ENCODE data around the gene TRIM8. TPM values are rescaled to one million over a fixed set of nuclear protein-coding genes. Genes with fewer than 3 reads are reported as not detected.

The TRIM8 gene
- total RNA-seq, 2 donors from 2014 or later = 121 to 156 TPM

DNA sequence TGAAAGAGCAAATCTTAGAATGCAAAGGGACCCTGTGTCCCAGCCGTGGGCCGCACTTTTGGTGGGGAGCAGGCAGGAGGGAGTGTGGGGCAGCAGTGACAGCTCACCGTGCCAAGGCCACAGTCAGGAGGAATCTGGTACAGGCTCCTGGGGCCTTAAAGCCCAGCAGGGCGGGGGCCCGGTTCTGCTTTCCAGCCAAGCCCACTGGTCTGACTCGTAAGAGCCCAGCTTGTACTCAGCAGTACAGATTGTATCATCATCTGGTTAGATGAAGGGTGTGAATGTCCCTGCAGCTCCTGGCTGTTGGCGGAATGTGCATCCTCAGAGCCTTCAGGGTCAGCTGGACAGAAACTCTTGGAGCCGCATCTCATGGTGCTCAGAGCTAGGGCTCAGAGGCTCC lies 30.5 kb upstream of the TRIM8 start:
- Histone ChIP-seq H3K9me3 (no peaks in the 10 kb centered on the region), H3K27ac (no peak overlapping the region), H3K27me3 (no peaks in the 10 kb centered on the region), H3K36me3 (replicated peaks in 1 of 2; ENCODE audit: insufficient read depth in 1 of 2, low read depth in 2 of 2) (peaks cover 0 to 3% of the 10 kb centered on the region in 2 donors), H3K4me3 (no peak overlapping the region), H3K4me1 (peaks cover 8% of the 10 kb centered on the region)
- TF ChIP-seq, protein P1, sequence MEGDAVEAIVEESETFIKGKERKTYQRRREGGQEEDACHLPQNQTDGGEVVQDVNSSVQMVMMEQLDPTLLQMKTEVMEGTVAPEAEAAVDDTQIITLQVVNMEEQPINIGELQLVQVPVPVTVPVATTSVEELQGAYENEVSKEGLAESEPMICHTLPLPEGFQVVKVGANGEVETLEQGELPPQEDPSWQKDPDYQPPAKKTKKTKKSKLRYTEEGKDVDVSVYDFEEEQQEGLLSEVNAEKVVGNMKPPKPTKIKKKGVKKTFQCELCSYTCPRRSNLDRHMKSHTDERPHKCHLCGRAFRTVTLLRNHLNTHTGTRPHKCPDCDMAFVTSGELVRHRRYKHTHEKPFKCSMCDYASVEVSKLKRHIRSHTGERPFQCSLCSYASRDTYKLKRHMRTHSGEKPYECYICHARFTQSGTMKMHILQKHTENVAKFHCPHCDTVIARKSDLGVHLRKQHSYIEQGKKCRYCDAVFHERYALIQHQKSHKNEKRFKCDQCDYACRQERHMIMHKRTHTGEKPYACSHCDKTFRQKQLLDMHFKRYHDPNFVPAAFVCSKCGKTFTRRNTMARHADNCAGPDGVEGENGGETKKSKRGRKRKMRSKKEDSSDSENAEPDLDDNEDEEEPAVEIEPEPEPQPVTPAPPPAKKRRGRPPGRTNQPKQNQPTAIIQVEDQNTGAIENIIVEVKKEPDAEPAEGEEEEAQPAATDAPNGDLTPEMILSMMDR (IDR thresholded peaks at IDR 0.05) = no peak
- WGBS, 2 donors = 78 to 88% methylated on average over 8 of the region's 8 CpGs
- no peak for ATAC-seq
- DNase-seq = no peak
- intact Hi-C loops (cut with DNase I) = no loop called here

DNA sequence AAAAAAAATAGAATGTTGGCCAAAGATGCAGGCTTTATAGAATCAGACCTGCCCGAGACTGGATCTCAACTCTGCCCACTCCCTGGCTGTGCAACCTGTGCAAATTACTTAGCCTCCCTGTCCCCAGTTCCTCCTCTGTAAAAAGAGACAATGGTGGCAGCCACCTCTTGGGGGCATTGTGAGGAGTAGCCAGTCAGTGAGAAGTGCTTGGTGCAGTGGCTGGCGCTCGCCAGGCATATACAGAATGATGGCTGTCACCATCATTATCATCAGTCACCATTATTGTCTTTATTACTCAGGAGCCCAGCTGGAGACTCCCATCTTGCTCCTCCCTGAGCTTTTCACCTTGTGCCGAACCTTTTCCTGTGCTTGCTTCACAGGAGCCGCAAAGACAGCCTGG lies 29.4 kb upstream of the TRIM8 start:
- Histone ChIP-seq H3K36me3 (replicated peaks in 1 of 2; ENCODE audit: insufficient read depth in 1 of 2, low read depth in 2 of 2) (peaks cover 0 to 3% of the 10 kb centered on the region in 2 donors), H3K4me1 (peaks cover 12% of the 10 kb centered on the region), H3K27ac (no peak overlapping the region), H3K27me3 (no peaks in the 10 kb centered on the region), H3K9me3 (no peaks in the 10 kb centered on the region), H3K4me3 (no peak overlapping the region)
- ATAC-seq (no peak), DNase-seq (no peak)
- intact Hi-C loops (cut with DNase I) = no loop called here
- no peak for TF ChIP-seq POLR2A (IDR thresholded peaks at IDR 0.05)
- TF ChIP-seq, protein P1 (IDR thresholded peaks at IDR 0.05) = no peak
- WGBS, 2 donors = 95 to 97% methylated on average over 4 to 5 of the region's 5 CpGs

DNA sequence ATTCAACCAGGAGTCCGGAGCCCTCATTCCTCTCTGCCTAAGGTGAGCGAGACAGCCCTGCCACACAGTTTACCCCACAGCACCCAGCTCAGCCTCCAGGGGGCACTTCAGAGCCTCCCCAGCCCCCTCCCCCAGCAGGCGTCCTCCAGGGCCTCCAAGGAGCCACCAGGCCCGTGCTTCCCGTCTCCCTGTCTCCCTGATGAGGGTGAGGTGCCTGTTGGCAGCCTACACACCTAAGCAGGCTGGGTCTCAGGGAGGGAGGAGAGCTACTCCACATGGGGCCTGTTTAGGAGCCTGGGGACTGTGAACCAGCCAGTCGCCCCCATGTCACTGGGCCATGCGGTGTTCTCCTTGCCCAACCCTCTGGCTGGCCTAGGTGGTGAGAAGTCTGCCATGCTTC lies 28.9 kb upstream of the TRIM8 start:
- intact Hi-C loops (cut with DNase I) = no loop called here
- H3K9me3 ChIP-seq = no peaks in the 10 kb centered on the region
- ATAC-seq = peak; percentile 19
- H3K27me3 ChIP-seq = no peaks in the 10 kb centered on the region
- H3K4me1 ChIP-seq = peaks cover 16% of the 10 kb centered on the region
- TF ChIP-seq POLR2A (IDR thresholded peaks at IDR 0.05) = no peak
- TF ChIP-seq, protein P1 (IDR thresholded peaks at IDR 0.05) = peak in 4 of 7 experiments; percentile 11 to 39 (median 22)
- H3K4me3 ChIP-seq = no peak overlapping the region
- no peak overlapping the region for H3K27ac ChIP-seq
- peaks cover 0 to 3% of the 10 kb centered on the region in 2 donors for H3K36me3 ChIP-seq (replicated peaks in 1 of 2; ENCODE audit: insufficient read depth in 1 of 2, low read depth in 2 of 2)
- WGBS, 2 donors = 52 to 63% methylated on average over 5 of the region's 7 CpGs
- peak in 1 of 4 donors; percentile 38 for DNase-seq

DNA sequence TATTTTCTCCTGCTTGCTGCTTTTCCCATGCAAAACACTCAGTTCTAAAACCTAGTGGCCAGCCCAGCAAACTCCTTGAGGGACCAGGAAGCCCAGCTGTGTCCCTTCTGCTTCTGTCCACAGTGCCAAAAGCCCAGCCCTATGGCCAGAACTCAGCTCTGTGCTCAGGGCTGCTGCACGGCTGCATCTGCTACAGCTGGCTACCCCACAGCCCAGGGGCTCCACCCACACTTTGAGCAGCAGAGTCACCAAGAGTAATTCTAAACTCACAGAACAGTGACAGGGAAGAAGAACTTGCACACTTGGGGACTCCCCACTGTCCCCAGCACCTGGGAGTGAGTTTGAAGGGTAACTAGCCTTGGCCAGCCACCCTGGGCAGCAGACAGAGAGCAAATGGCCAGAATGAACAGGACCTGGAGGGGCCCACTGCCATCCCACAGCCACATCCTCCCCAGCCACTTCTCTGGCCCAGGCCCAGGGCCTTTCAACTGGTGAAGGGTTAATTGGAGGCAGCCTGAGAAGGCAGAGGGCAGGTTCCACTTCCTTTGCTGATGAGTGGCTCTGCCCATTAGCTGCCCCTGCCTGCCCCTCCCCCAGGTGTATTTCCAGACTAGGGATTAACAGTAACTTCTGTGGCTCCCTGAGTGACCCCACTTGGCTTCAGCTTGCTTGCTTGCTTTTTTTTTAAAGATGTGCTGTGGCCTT lies 28.1 kb upstream of the TRIM8 start:
- intact Hi-C loops (cut with DNase I) = no loop called here
- DNase-seq (peak in 2 of 4 donors; percentile 34 to 55), ATAC-seq (no peak)
- no peak overlapping the region for H3K27ac ChIP-seq
- WGBS, 2 donors = 80 to 85% methylated on average over 1 of the region's 1 CpG
- H3K4me1 ChIP-seq = peaks cover 16% of the 10 kb centered on the region
- peaks cover 0 to 3% of the 10 kb centered on the region in 2 donors for H3K36me3 ChIP-seq (replicated peaks in 1 of 2; ENCODE audit: insufficient read depth in 1 of 2, low read depth in 2 of 2)
- H3K9me3 ChIP-seq = no peaks in the 10 kb centered on the region
- H3K27me3 ChIP-seq = no peaks in the 10 kb centered on the region
- TF ChIP-seq POLR2A (IDR thresholded peaks at IDR 0.05) = no peak
- TF ChIP-seq, protein P1 (IDR thresholded peaks at IDR 0.05) = no peak
- no peak overlapping the region for H3K4me3 ChIP-seq

DNA sequence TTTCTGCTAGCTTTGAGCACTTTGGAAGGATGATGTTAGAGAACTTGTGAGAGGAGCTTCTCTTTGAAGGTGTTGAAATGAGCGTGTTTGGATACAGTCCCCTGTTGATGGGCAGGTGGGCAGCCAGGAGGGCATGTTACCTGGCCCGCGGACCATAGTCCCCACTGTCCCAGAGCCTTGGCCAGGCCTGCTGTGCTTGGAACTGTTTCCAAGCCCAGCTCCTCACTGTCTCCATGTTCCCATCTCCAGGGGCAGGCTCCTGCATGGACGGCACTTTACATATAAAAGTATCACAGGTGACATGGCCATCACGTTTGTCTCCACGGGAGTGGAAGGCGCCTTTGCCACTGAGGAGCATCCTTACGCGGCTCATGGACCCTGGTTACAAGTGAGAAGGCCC lies 27.2 kb upstream of the TRIM8 start:
- DNase-seq (no peak), ATAC-seq (no peak)
- Histone ChIP-seq H3K27ac (no peak overlapping the region), H3K4me1 (peaks cover 16% of the 10 kb centered on the region), H3K27me3 (no peaks in the 10 kb centered on the region), H3K9me3 (no peaks in the 10 kb centered on the region), H3K36me3 (replicated peaks in 1 of 2; ENCODE audit: insufficient read depth in 1 of 2, low read depth in 2 of 2) (peaks cover 0 to 3% of the 10 kb centered on the region in 2 donors), H3K4me3 (no peak overlapping the region)
- intact Hi-C loops (cut with DNase I) = no loop called here
- 85 to 91% methylated on average over 7 to 9 of the region's 9 CpGs for WGBS, 2 donors
- TF ChIP-seq, protein P1 (IDR thresholded peaks at IDR 0.05) = no peak
- TF ChIP-seq POLR2A (IDR thresholded peaks at IDR 0.05) = no peak
